VCaP (cell line): ENCODE data around the gene TSC22D2.

ENCODE experiments used
- H3K27ac ChIP-seq: fragments of 450-650 bp; 2 replicates; pipeline ENCODE4 v1.5.1; 2017
- CTCF ChIP-seq: fragments of 450-650 bp; conservative IDR thresholded peaks from 2 replicates; pipeline ENCODE4 v1.5.1; 2017; ENCODE audit warnings: mild to moderate bottlenecking, moderate library complexity

TSC22D2 gene

GRCh38 chr3:150388498-150389418 is 19.3 kb upstream of the TSC22D2 start:
- no peak overlapping the region for H3K27ac ChIP-seq
- no peak for TF ChIP-seq CTCF

- no peak overlapping the region for H3K27ac ChIP-seq
- TF ChIP-seq CTCF = no peak
These were observed 18.0 kb upstream of the TSC22D2 start for GRCh38 chr3:150390087-150390486.

- no peak overlapping the region for H3K27ac ChIP-seq
- TF ChIP-seq CTCF = no peak
These were observed 16.9 kb upstream of the TSC22D2 start for GRCh38 chr3:150391161-150391560.

GRCh38 chr3:150393745-150394144 is 14.4 kb upstream of the TSC22D2 start:
- no peak for TF ChIP-seq CTCF
- no peak overlapping the region for H3K27ac ChIP-seq

- H3K27ac ChIP-seq = no peak overlapping the region
- TF ChIP-seq CTCF = no peak
These were observed 13.5 kb upstream of the TSC22D2 start for GRCh38 chr3:150394606-150395005.

GRCh38 chr3:150396491-150396890 is 11.6 kb upstream of the TSC22D2 start:
- no peak for TF ChIP-seq CTCF
- no peak overlapping the region for H3K27ac ChIP-seq

- H3K27ac ChIP-seq = no peak overlapping the region
- TF ChIP-seq CTCF = no peak
These were observed 11.0 kb upstream of the TSC22D2 start for GRCh38 chr3:150396956-150397550.
